GM21360 (cell line): ENCODE measurements around the gene GLIPR2.

Experiments
- ATAC-seq: cut with Tn5 transposase; IDR thresholded peaks from one replicate; pipeline ENCODE4 v1.9.1; 2021; ENCODE audit warnings: mild to moderate bottlenecking, moderate library complexity; ENCODE audit not compliant: unreplicated experiment

The GLIPR2 gene

DNA sequence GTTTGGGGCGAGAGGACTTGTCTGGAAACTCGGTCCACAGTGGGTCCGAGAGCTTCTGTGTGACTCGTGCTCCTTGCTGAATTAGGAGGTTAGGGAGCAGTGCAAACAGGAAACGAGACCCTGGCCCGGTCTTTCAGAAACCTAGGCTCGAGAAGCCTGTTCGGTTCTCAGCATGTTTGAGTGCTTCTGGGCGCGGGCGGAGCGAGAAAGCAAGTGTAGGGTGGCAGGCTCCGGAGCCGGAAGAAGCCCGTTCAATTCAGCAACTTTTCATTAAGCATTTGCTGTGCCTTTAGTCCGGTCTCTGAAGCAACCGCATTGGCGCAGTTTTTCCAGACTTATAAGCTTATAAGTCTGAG lies 54.7 kb downstream of the GLIPR2 start:
- no peak for ATAC-seq

DNA sequence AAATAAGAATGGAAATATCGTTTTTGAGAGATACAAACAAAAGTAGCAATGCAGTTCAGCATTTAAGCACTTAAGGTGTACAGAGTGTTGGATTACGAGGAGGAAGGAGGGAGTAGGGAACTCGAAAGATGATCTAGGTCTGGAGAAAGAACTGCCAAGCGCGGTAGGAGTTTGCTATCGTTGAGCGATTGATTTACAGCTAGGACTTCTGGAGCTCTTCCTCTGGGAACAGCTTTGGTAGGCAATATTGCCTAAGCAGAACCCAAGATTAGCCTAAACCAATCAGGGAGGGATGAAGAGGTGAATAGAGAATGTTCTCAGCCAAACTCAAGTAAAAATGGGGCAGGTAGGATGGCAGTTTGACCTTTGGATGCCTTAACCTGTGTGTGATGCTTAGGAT lies 55.2 kb downstream of the GLIPR2 start:
- no peak for ATAC-seq

DNA sequence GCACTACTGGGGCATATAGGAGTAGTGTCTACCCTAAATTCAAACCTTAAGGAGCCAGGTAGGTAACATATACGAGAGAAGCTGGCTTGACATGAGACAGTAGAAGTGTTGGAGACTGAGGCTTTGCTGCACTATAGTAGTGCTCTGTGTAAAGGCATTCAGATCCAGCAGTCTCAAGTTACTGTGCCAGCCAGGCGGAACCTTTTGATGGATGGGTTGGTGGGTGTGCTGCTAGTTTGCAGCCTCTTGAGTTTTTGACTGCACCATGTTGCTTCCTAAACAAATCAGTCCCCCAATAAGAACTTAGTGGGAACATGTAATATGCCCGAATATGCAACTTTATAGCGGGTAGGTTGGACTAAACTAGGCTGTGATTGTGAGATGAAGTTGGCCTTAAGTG lies 55.7 kb downstream of the GLIPR2 start:
- ATAC-seq: no peak

DNA sequence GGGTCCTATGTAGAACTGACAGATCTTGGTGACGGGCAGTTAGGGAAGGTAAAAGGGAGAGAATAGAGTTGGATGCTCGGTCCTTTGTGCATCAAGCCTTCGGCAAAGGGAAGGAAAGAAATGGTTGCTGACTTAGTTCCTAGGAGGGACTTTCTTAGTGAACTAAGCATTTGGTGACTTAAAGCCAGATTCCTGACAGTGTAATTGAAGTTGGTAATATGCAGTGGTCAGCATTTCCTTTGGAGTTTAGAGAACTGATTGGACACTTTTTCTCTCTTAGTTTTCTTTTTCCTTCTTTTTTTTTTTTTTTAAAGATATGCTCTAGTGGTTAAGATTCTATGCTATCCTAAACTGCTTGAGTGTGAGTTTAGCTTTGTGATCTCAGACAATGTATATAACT lies 56.5 kb downstream of the GLIPR2 start:
- no peak for ATAC-seq

DNA sequence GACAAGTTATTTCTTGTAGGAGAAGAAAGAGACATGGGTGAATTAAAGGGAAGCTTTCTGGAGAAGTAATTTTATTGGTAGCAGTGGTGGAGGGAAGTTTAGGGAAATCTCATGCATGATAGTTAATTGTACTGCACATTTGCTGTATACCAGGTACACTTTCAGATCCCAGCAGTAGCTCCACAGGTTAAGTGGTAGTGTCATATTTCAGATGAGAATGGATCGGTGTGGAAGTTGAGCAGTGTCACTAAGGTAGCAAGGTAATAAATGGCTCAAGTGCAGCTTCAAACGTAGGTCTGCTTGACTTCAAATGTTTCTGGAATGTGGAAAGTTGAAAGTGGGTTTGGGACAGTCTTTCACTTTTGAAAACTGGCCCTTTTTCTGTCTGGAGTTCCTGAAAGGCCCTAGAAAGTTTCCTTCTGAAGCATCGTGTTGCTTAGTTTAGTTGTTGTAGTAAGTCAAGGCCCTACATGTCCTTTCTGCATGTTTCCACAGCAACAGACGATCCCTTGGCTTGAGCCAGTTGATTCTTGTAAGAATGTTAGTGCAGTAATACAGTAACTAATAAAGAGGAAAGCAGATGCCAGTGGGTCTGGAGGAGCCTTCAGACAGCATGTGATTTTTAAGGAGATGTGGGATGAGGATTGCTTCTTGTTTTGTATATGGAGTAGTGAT lies 57.9 kb downstream of the GLIPR2 start:
- no peak for ATAC-seq

DNA sequence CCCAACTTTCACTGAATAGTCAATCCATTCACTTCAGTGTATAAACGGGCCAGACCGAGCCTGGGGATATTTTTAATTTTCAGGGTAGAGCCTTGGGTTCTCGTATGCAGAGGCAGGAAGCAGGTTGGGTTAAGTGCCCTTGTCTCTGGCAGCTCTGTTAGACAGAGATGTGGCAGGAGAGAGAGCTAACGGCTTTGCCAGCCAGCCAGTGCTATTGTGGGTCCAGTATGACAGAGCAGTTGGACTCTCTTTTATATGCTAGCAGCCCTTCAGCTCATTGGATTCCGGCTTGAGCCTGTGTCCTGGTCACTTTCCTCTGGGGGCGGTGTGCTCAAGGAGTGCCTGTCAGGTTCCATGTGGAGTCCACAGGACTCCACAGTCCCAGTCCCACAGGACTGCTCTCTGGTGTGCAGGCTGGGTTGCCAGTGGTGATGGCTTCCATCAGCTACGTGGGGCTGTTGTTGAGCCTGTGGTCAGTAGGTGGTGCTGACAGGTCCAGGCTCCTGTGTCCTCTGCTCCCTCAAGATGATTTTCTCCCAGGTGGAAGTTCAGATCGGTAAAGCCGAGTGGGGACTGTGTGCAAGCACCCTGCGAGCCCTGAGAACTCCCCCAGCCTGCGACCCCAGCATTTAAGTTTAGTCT lies 68.5 kb downstream of the GLIPR2 start:
- ATAC-seq: no peak

DNA sequence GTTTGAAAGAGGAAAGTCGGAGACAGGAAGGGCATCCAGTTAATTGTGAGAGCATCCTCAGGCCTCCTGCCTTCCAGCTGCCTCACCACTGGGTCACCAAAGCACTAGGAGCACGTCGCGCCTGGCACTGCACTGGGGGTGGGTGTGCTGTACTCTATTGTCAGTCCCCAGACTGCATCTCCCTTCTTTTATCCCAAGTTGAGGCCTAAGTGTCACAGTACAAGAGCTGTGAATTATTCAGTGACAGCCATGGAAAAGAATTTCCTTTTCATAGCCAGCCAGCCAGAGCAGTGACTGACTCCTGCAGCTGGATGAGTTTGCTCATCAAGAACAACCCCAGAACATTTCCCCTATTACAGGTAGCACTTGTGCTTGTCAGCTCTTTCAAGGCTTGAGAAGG lies 70.5 kb downstream of the GLIPR2 start:
- ATAC-seq: no peak

DNA sequence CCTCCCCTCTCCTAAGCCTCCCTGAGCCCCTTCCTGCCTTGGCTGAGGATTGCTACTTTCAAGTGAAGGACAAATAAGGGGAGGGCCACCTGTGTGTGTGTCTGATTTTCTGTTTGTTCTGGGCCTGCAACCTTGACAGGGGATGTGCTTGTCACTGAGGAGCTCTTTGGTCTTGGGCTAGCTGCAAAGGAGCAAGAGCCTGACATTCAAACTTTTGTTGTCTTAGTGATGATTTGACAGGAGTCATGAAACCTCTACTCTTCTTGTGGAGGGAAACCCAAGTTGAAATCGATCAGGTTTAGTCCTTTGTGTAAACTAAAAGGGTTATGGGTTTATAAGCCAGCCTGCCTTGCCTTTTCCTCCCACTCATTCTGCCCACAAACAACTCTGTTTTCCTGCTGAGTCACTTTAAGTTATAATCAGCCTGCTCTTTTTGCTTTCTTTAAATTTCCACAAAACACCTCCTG lies 71.0 kb downstream of the GLIPR2 start:
- no peak for ATAC-seq

DNA sequence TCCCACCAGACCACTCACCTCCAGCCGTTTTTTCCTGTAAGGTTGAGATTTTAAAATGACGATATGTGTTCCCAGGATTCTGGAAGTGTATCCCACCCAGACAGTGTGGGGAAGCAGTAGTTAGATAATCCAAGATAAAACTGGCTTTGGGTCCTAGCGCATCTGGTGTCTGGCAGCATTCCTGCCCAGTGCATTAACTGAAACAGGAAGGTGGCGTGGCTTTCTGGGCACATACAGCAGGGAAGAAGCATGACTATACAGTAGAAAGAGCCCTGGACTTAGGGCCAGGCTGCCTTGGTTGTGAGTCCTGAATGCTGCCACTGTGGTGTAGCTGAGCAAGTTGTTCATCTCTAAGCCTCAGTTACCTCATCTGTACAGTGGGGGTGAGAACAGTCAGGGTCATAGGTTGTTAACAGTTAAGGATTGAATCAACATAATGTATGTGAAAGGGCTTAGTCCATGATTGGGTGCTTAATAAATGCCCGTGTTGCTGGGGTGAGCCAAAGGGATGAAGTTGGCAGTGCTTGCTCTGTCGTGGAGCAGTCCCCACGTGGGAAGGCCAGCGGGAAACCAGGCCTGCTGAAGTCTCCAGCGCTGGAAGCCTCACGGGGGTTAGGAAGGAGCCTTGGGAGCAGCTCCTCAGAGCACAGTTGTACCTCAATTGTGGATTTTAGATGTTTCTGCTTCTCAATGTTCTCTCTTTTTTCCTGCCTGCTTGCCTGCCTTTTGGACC lies 72.2 kb downstream of the GLIPR2 start:
- ATAC-seq: no peak

DNA sequence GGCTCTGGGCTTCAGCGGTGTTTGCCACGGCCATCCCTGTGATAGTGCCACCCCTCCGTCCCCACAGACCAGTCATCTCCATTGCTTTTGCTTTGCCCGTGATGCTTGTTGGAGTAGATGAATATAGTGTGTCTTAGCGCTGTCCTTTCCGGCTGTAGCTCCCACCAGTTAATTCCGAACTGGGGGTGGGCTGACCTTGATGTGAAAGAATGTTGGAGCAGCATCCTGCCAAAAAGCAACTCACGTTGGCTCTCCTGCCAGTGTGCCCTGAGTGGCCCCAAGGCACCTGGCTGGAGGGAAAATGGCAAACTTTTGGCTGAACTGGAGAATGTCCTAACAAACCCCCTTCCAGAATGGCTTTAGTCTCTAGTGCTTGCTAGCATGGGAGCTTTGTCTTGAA lies 74.2 kb downstream of the GLIPR2 start:
- ATAC-seq: no peak

DNA sequence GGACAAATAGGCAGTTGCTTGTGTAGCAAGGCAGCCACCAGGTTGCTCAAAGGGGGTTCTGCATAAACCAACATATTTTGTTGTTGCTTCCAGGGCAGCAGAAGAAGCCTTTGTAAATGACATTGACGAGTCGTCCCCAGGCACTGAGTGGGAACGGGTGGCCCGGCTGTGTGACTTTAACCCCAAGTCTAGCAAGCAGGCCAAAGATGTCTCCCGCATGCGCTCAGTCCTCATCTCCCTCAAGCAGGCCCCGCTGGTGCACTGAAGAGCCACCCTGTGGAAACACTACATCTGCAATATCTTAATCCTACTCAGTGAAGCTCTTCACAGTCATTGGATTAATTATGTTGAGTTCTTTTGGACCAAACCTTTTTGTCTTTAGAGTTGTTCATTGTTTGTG lies 75.0 kb downstream of the GLIPR2 start:
- no peak for ATAC-seq

DNA sequence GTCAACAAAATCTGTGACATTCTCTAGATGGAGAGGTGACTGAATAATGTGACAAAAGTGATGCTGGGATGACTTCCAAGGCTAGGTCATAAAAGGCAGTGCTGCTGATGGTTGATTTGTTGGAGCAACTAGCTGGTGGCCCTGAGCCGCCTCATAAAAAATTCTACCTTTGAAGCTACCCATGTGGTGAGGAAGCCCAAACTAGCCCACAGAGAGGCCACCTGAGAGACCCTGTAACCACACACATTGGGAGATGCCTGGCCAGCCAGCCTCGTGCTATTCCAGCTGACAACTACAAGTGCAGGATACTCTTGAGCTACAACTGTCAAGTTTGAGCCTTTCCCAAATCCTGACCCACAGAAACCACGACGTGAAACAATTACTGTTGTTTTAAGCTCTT lies 76.9 kb downstream of the GLIPR2 start:
- ATAC-seq: no peak
